ENCODE data around the gene ADIRF.
"Not testable (repeated sequence)": the region's sequence is repeated elsewhere in the genome, so short reads cannot be mapped to it uniquely, and the experiment has no call there.

DNA sequence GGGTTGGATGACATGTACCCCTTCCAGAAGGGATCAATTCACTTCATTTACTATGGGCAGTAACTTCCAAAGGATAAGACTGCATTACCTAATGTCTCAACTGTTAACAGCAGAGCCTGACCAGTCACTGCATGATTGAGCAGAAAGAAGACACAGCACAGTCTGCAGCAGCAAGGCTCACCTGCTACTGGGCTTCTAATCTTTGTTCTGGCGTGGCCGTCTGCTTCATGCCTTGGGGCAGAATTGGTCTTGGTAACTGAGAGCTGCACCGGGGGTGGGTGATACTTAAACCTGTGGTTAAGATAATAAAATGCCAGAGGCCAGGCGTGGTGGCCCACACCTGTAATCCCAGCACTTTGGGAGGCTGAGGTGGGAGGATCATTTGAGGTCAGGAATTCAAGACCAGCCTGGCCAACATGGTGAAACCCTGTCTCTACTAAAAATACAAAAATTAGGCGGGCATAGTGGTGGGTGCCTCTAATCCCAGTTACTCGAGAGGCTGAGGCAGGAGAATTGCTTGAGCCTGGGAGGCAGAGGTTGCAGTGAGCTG, 34.0 kb upstream of the ADIRF start:
- TF ChIP-seq, protein P1, sequence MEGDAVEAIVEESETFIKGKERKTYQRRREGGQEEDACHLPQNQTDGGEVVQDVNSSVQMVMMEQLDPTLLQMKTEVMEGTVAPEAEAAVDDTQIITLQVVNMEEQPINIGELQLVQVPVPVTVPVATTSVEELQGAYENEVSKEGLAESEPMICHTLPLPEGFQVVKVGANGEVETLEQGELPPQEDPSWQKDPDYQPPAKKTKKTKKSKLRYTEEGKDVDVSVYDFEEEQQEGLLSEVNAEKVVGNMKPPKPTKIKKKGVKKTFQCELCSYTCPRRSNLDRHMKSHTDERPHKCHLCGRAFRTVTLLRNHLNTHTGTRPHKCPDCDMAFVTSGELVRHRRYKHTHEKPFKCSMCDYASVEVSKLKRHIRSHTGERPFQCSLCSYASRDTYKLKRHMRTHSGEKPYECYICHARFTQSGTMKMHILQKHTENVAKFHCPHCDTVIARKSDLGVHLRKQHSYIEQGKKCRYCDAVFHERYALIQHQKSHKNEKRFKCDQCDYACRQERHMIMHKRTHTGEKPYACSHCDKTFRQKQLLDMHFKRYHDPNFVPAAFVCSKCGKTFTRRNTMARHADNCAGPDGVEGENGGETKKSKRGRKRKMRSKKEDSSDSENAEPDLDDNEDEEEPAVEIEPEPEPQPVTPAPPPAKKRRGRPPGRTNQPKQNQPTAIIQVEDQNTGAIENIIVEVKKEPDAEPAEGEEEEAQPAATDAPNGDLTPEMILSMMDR (conservative IDR thresholded peaks at IDR 0.05) = not testable (repeated sequence)
- TF ChIP-seq ZFX (IDR thresholded peaks at IDR 0.05) = not testable (repeated sequence)
